ENCODE data around the gene OR10C1. TPM values are rescaled to one million over a fixed set of nuclear protein-coding genes. Genes with fewer than 3 reads are reported as not detected.

Gene OR10C1
- total and polyA plus RNA-seq, 10 of the 15 experiments (the other 5 are each of a cell fraction or from before 2014, with no cell fraction given), result not detected

- in situ Hi-C loops (cut with MboI), result no loop called here
- intact Hi-C loops (cut with micrococcal nuclease; ENCODE audit: unreplicated experiment), result no loop called here
- H3K27me3 ChIP-seq (replicated peaks in 1 of 2; ENCODE audit: control insufficient read depth in 2 of 2, insufficient read depth in 2 of 2, low read length in 1 of 2), result no peaks in the 10 kb centered on the region; a peak in 1 of 4 replicates
- BruUV-seq (replicated peaks), result no TSS peak
- H3K9ac ChIP-seq (ENCODE audit: control insufficient read depth, insufficient read depth, low read length), result no peak within 1 kb of the TSS
- no peak within 1 kb of the TSS for H3K4me3 ChIP-seq
- H3K4me1 ChIP-seq (ENCODE audit: control insufficient read depth, insufficient read depth, low read length), result no peaks in the 10 kb centered on the region
- ChIA-PET CTCF (no interaction called here), RAD21 (ENCODE audit: unreplicated experiment) (no interaction called here), POLR2A (no interaction called here), SMC1A (ENCODE audit: uncharacterized antibody, unreplicated experiment) (no interaction called here)
- WGBS (ENCODE audit: insufficient coverage, insufficient replicate concordance, low lambda C conversion rate, missing lambda C conversion rate), result 32% methylated on average over 2 of the region's 2 CpGs
- H3K36me3 ChIP-seq (ENCODE audit: control insufficient read depth in 2 of 2, insufficient read depth in 2 of 2, low read length in 1 of 2), result no peaks in the 10 kb centered on the region
- no peak for ATAC-seq
- H3K79me2 ChIP-seq (ENCODE audit: control insufficient read depth, insufficient read depth, low read length), result no peaks in the 10 kb centered on the region
- H3K9me3 ChIP-seq (replicated peaks; ENCODE audit: control insufficient read depth, insufficient read depth, low read length), result no peaks in the 10 kb centered on the region
- H4K20me1 ChIP-seq (ENCODE audit: control insufficient read depth, insufficient read depth), result no peaks in the 10 kb centered on the region
- TF ChIP-seq SMAD5 (IDR thresholded peaks at IDR 0.05; ENCODE audit: low read depth) (no peak), SUPT20H (IDR thresholded peaks at IDR 0.05; ENCODE audit: borderline replicate concordance, control insufficient read depth, low read depth, low read length) (no peak), SIX5 (IDR thresholded peaks at IDR 0.05; ENCODE audit: low read depth, low read length, severe bottlenecking) (no peak)
- no peak within 1 kb of the TSS for H3K4me2 ChIP-seq (ENCODE audit: control insufficient read depth, insufficient read depth)
- no peak for FAIRE-seq
- no peak within 1 kb of the TSS for H3K27ac ChIP-seq (ENCODE audit: control insufficient read depth, insufficient read depth)
- DNase-seq (ENCODE audit: low read depth, low spot score), result no peak
- no peak within 1 kb of the TSS for H2AFZ ChIP-seq (ENCODE audit: control insufficient read depth, low read depth, low read length)
These were observed 48.6 kb downstream of the OR10C1 start, which contains the start of gene MAS1L for GRCh38 chr6:29487660-29488059. MAS1L (minus strand) TSS chr6:29487956; CDS start chr6:29487902, 54 bp downstream.

DNA sequence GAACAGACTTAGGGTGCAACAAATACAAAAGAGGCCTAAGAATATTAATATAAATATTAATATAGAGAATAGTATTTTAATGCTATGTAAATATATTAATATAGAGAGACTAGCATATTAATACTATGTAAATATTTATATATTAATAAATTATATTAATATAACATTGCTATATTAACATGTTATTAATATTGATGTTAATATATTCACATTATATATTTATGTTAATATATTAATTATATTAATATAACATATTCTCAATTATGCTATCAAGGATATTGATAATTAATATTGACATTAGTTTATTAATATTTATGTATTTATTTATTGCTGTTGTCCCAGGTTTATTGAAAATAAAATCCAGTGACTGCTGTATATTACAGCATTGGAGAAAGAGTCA, 49.8 kb downstream of the OR10C1 start:
- ChIA-PET RAD21 (ENCODE audit: unreplicated experiment) (no interaction called here), CTCF (no interaction called here), POLR2A (no interaction called here), SMC1A (ENCODE audit: uncharacterized antibody, unreplicated experiment) (no interaction called here)
- Histone ChIP-seq H4K20me1 (ENCODE audit: control insufficient read depth, insufficient read depth) (no peaks in the 10 kb centered on the region), H3K4me2 (ENCODE audit: control insufficient read depth, insufficient read depth) (no peak overlapping the region), H3K4me3 (no peak overlapping the region), H2AFZ (ENCODE audit: control insufficient read depth, low read depth, low read length) (no peak overlapping the region), H3K27me3 (replicated peaks in 1 of 2; ENCODE audit: control insufficient read depth in 2 of 2, insufficient read depth in 2 of 2, low read length in 1 of 2) (no peaks in the 10 kb centered on the region; a peak in 1 of 4 replicates), H3K27ac (ENCODE audit: control insufficient read depth, insufficient read depth) (no peak overlapping the region), H3K9me3 (replicated peaks; ENCODE audit: control insufficient read depth, insufficient read depth, low read length) (no peaks in the 10 kb centered on the region), H3K9ac (ENCODE audit: control insufficient read depth, insufficient read depth, low read length) (no peak overlapping the region), H3K36me3 (ENCODE audit: control insufficient read depth in 2 of 2, insufficient read depth in 2 of 2, low read length in 1 of 2) (no peaks in the 10 kb centered on the region), H3K79me2 (ENCODE audit: control insufficient read depth, insufficient read depth, low read length) (no peaks in the 10 kb centered on the region), H3K4me1 (ENCODE audit: control insufficient read depth, insufficient read depth, low read length) (no peaks in the 10 kb centered on the region)
- TF ChIP-seq POU2F2 (IDR thresholded peaks at IDR 0.05; ENCODE audit: borderline replicate concordance, low read depth, low read length) (no peak), ESRRA (IDR thresholded peaks at IDR 0.05; ENCODE audit: low read length) (no peak), NFYA (IDR thresholded peaks at IDR 0.05; ENCODE audit: borderline replicate concordance, low read depth, low read length) (no peak), ZNF24 (IDR thresholded peaks at IDR 0.05) (no peak), IKZF2 (IDR thresholded peaks at IDR 0.05) (no peak), SREBF1 (IDR thresholded peaks at IDR 0.05; ENCODE audit: low read length) (no peak)
- FAIRE-seq (no peak), DNase-seq (ENCODE audit: low read depth, low spot score) (no peak), ATAC-seq (no peak)
- intact Hi-C loops (cut with micrococcal nuclease; ENCODE audit: unreplicated experiment), result no loop called here
- no TSS peak for BruUV-seq (replicated peaks)
- in situ Hi-C loops (cut with MboI), result no loop called here
